ENCODE measurements around the gene PKN2. TPM values are rescaled to one million over a fixed set of nuclear protein-coding genes. Genes with fewer than 3 reads are reported as not detected.

PKN2 gene
- total and polyA plus RNA-seq, 2 donors (not counting 1 experiment from before 2014, with no cell fraction given), result 28.7 to 29.9 TPM

GRCh38 chr1:88658419-88658818 is 25.7 kb upstream of the PKN2 start:
- no peak overlapping the region for H2AFZ ChIP-seq (ENCODE audit: low read length)
- no peak overlapping the region for H3K4me3 ChIP-seq (replicated peaks in 1 of 4; ENCODE audit: control extremely low read depth in 1 of 4, insufficient read depth in 1 of 4, low read depth in 3 of 4, low read length in 4 of 4)
- TF ChIP-seq, protein P1, sequence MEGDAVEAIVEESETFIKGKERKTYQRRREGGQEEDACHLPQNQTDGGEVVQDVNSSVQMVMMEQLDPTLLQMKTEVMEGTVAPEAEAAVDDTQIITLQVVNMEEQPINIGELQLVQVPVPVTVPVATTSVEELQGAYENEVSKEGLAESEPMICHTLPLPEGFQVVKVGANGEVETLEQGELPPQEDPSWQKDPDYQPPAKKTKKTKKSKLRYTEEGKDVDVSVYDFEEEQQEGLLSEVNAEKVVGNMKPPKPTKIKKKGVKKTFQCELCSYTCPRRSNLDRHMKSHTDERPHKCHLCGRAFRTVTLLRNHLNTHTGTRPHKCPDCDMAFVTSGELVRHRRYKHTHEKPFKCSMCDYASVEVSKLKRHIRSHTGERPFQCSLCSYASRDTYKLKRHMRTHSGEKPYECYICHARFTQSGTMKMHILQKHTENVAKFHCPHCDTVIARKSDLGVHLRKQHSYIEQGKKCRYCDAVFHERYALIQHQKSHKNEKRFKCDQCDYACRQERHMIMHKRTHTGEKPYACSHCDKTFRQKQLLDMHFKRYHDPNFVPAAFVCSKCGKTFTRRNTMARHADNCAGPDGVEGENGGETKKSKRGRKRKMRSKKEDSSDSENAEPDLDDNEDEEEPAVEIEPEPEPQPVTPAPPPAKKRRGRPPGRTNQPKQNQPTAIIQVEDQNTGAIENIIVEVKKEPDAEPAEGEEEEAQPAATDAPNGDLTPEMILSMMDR (conservative IDR thresholded peaks at IDR 0.05 in 1 of 2, IDR thresholded peaks at IDR 0.05 in 1 of 2; ENCODE audit: low read depth in 1 of 2, low read length in 2 of 2), result no peak
- TF ChIP-seq EZH2 (IDR thresholded peaks at IDR 0.05; ENCODE audit: low read length, missing control alignments), result no peak
- no peaks in the 10 kb centered on the region for H3K36me3 ChIP-seq (ENCODE audit: control insufficient read depth, insufficient read depth, low read length)
- H3K27me3 ChIP-seq (ENCODE audit: control insufficient read depth, insufficient read depth, low read length), result no peaks in the 10 kb centered on the region
- H3K9ac ChIP-seq (ENCODE audit: insufficient read depth, low read length), result no peak overlapping the region
- no peaks in the 10 kb centered on the region for H4K20me1 ChIP-seq (ENCODE audit: control insufficient read depth, extremely low read depth, insufficient read depth, low read length)
- no peak overlapping the region for H3K27ac ChIP-seq (ENCODE audit: insufficient read depth, low read length)
- no peaks in the 10 kb centered on the region for H3K9me3 ChIP-seq (ENCODE audit: control insufficient read depth, insufficient read depth, low read depth, low read length)
- H3K79me2 ChIP-seq (ENCODE audit: control insufficient read depth, insufficient read depth, low read length), result no peaks in the 10 kb centered on the region
- H3K4me2 ChIP-seq (ENCODE audit: extremely low read depth, insufficient read depth, low read length), result no peak overlapping the region
- H3K4me1 ChIP-seq (ENCODE audit: control insufficient read depth, extremely low read depth, insufficient read depth, low read length), result no peaks in the 10 kb centered on the region
- DNase-seq (ENCODE audit: low read depth in 2 of 2), result no peak

DNA sequence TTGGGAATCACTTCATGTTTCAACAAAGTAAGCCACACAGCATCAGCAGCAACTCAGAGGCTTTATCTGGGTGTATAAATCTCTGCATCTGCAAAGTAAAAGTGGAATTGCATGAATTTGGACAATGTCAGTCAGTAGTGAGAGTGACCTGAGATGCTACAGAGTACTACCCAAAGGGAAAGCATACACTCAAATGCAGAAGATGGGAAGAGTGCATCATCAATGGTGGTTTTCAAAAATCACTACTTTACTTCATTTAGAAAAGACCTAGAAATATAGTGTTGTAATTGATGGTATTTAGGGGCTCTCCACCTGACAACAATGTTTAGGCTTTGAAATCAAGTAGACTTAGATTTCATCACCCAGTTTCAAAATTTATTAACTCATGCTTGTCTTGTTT is 24.5 kb upstream of the PKN2 start:
- H3K9me3 ChIP-seq (ENCODE audit: control insufficient read depth, insufficient read depth, low read depth, low read length), result no peaks in the 10 kb centered on the region
- TF ChIP-seq EZH2 (IDR thresholded peaks at IDR 0.05; ENCODE audit: low read length, missing control alignments), result no peak
- TF ChIP-seq, protein P1 (conservative IDR thresholded peaks at IDR 0.05 in 1 of 2, IDR thresholded peaks at IDR 0.05 in 1 of 2; ENCODE audit: low read depth in 1 of 2, low read length in 2 of 2), result no peak
- H3K27me3 ChIP-seq (ENCODE audit: control insufficient read depth, insufficient read depth, low read length), result no peaks in the 10 kb centered on the region
- H3K4me1 ChIP-seq (ENCODE audit: control insufficient read depth, extremely low read depth, insufficient read depth, low read length), result no peaks in the 10 kb centered on the region
- H4K20me1 ChIP-seq (ENCODE audit: control insufficient read depth, extremely low read depth, insufficient read depth, low read length), result no peaks in the 10 kb centered on the region
- H3K9ac ChIP-seq (ENCODE audit: insufficient read depth, low read length), result no peak overlapping the region
- H3K27ac ChIP-seq (ENCODE audit: insufficient read depth, low read length), result no peak overlapping the region
- no peaks in the 10 kb centered on the region for H3K36me3 ChIP-seq (ENCODE audit: control insufficient read depth, insufficient read depth, low read length)
- no peaks in the 10 kb centered on the region for H3K79me2 ChIP-seq (ENCODE audit: control insufficient read depth, insufficient read depth, low read length)
- H3K4me2 ChIP-seq (ENCODE audit: extremely low read depth, insufficient read depth, low read length), result no peak overlapping the region
- no peak overlapping the region for H3K4me3 ChIP-seq (replicated peaks in 1 of 4; ENCODE audit: control extremely low read depth in 1 of 4, insufficient read depth in 1 of 4, low read depth in 3 of 4, low read length in 4 of 4)
- H2AFZ ChIP-seq (ENCODE audit: low read length), result no peak overlapping the region
- DNase-seq (ENCODE audit: low read depth in 2 of 2), result no peak

- H3K9me3 ChIP-seq (ENCODE audit: control insufficient read depth, insufficient read depth, low read depth, low read length), result no peaks in the 10 kb centered on the region
- H3K27ac ChIP-seq (ENCODE audit: insufficient read depth, low read length), result no peak overlapping the region
- H3K4me2 ChIP-seq (ENCODE audit: extremely low read depth, insufficient read depth, low read length), result no peak overlapping the region
- no peaks in the 10 kb centered on the region for H4K20me1 ChIP-seq (ENCODE audit: control insufficient read depth, extremely low read depth, insufficient read depth, low read length)
- no peaks in the 10 kb centered on the region for H3K4me1 ChIP-seq (ENCODE audit: control insufficient read depth, extremely low read depth, insufficient read depth, low read length)
- H3K4me3 ChIP-seq (replicated peaks in 1 of 4; ENCODE audit: control extremely low read depth in 1 of 4, insufficient read depth in 1 of 4, low read depth in 3 of 4, low read length in 4 of 4), result no peak overlapping the region
- no peaks in the 10 kb centered on the region for H3K79me2 ChIP-seq (ENCODE audit: control insufficient read depth, insufficient read depth, low read length)
- H3K27me3 ChIP-seq (ENCODE audit: control insufficient read depth, insufficient read depth, low read length), result no peaks in the 10 kb centered on the region
- no peaks in the 10 kb centered on the region for H3K36me3 ChIP-seq (ENCODE audit: control insufficient read depth, insufficient read depth, low read length)
- H3K9ac ChIP-seq (ENCODE audit: insufficient read depth, low read length), result no peak overlapping the region
- TF ChIP-seq, protein P1 (conservative IDR thresholded peaks at IDR 0.05 in 1 of 2, IDR thresholded peaks at IDR 0.05 in 1 of 2; ENCODE audit: low read depth in 1 of 2, low read length in 2 of 2), result no peak
- no peak for TF ChIP-seq EZH2 (IDR thresholded peaks at IDR 0.05; ENCODE audit: low read length, missing control alignments)
- no peak for DNase-seq (ENCODE audit: low read depth in 2 of 2)
- H2AFZ ChIP-seq (ENCODE audit: low read length), result peak overlapping the region; percentile 38
Measured at GRCh38 chr1:88661188-88661587, 22.9 kb upstream of the PKN2 start.

All from fibroblast of lung (primary cell).